ENCODE results near the gene CA6.
"Not testable (repeated sequence)": the region's sequence is repeated elsewhere in the genome, so short reads cannot be mapped to it uniquely, and the experiment has no call there.

The CA6 gene

GRCh38 chr1:8945568-8945967 is at the start of gene CA6:
Gene CA6 (plus strand): TSS chr1:8945868. CDS start chr1:8945887, 19 bp downstream.
- DNase-seq (ENCODE audit: insufficient read length, low spot score), result no peak
- no peak for FAIRE-seq
- TF ChIP-seq CTCF (IDR thresholded peaks at IDR 0.05; ENCODE audit: insufficient read depth, missing control alignments), result no peak

- DNase-seq (ENCODE audit: insufficient read length, low spot score); FAIRE-seq: not testable (repeated sequence)
Measured at GRCh38 chr1:8896775-8897174, 48.9 kb upstream of the CA6 start.

GRCh38 chr1:8897505-8897904 is 48.2 kb upstream of the CA6 start:
- FAIRE-seq; DNase-seq (ENCODE audit: insufficient read length, low spot score): not testable (repeated sequence)

GRCh38 chr1:8898418-8898817 is 47.2 kb upstream of the CA6 start:
- FAIRE-seq; DNase-seq (ENCODE audit: insufficient read length, low spot score): not testable (repeated sequence)

- TF ChIP-seq CTCF (IDR thresholded peaks at IDR 0.05; ENCODE audit: insufficient read depth, missing control alignments), result no peak
- DNase-seq (ENCODE audit: insufficient read length, low spot score) (no peak), FAIRE-seq (no peak)
Measured at GRCh38 chr1:8899046-8899445, 46.6 kb upstream of the CA6 start.

- not testable (repeated sequence) for DNase-seq (ENCODE audit: insufficient read length, low spot score); FAIRE-seq
Measured at GRCh38 chr1:8900684-8901083, 45.0 kb upstream of the CA6 start.

- no peak for TF ChIP-seq CTCF (IDR thresholded peaks at IDR 0.05; ENCODE audit: insufficient read depth, missing control alignments)
- DNase-seq (ENCODE audit: insufficient read length, low spot score) (no peak), FAIRE-seq (no peak)
Measured at GRCh38 chr1:8902765-8903164, 42.9 kb upstream of the CA6 start.

GRCh38 chr1:8903410-8903809 is 42.3 kb upstream of the CA6 start:
- no peak for FAIRE-seq
- no peak for DNase-seq (ENCODE audit: insufficient read length, low spot score)
- TF ChIP-seq CTCF (IDR thresholded peaks at IDR 0.05; ENCODE audit: insufficient read depth, missing control alignments), result no peak

GRCh38 chr1:8903908-8904650 is 41.6 kb upstream of the CA6 start:
- FAIRE-seq (no peak), DNase-seq (ENCODE audit: insufficient read length, low spot score) (no peak)
- TF ChIP-seq CTCF (IDR thresholded peaks at IDR 0.05; ENCODE audit: insufficient read depth, missing control alignments), result no peak

All from D721Med (cell line).